ENCODE measurements around the gene AP2A1. TPM values are rescaled to one million over a fixed set of nuclear protein-coding genes. Genes with fewer than 3 reads are reported as not detected.

Gene AP2A1
- total and polyA plus RNA-seq, 2 donors (not counting 1 experiment from before 2014, with no cell fraction given), result 48.4 to 56.9 TPM

- 14% methylated on average over 1 of the region's 3 CpGs for WGBS (ENCODE audit: insufficient coverage)
- Mint-ChIP-seq H3K9me3 (ENCODE audit: insufficient read depth) (no peaks in the 10 kb centered on the region), H3K27ac (peak overlapping the region; percentile 84), H3K27me3 (no peaks in the 10 kb centered on the region), H3K4me1 (peaks cover 47% of the 10 kb centered on the region), H3K4me3 (peak overlapping the region; percentile 58)
- intact Hi-C loops (cut with micrococcal nuclease), result loop anchor here (1.0 to 2.0 kb wide), 2 partner anchors 26 kb away; no protein-coding TSS in a partner anchor
- H3K79me2 ChIP-seq (ENCODE audit: control insufficient read depth, insufficient read depth, low read length), result no peaks in the 10 kb centered on the region
- peak overlapping the region; percentile 44 for H3K9ac ChIP-seq (ENCODE audit: low read length)
- peaks cover 37 to 51% of the 10 kb centered on the region in 2 donors for H3K4me1 ChIP-seq (ENCODE audit: control insufficient read depth in 2 of 2, insufficient read depth in 2 of 2, low read length in 2 of 2)
- no peaks in the 10 kb centered on the region for H3K27me3 ChIP-seq (replicated peaks in 1 of 4; ENCODE audit: control extremely low read depth in 1 of 4, control insufficient read depth in 3 of 4, insufficient read depth in 4 of 4, low read length in 3 of 4)
- POLR2A ChIA-PET, result interaction anchor here (0.6 to 2.3 kb wide), 14 partner anchors 9 to 1198 kb away, joined by 3 to 23 read pairs (median 5); partner anchors contain the start of genes AKT1S1, FUZ, MED25 and TBC1D17
- ATAC-seq (ENCODE audit: low read depth) (peak; percentile 99), DNase-seq (peak; percentile 83)
- peaks cover 0 to 16% of the 10 kb centered on the region in 2 experiments for H3K36me3 ChIP-seq (replicated peaks in 1 of 2; ENCODE audit: control extremely low read depth in 1 of 2, control insufficient read depth in 1 of 2, extremely low read depth in 1 of 2, insufficient read depth in 2 of 2, low read length in 1 of 2)
- CTCF ChIA-PET, result interaction anchor here (0.7 to 0.9 kb wide), 4 partner anchors 21 to 747 kb away, joined by 3 read pairs; no protein-coding TSS in a partner anchor
- H3K27ac ChIP-seq (ENCODE audit: low read length in 2 of 2), result peak overlapping the region; percentile 74 to 84
- H2AFZ ChIP-seq (ENCODE audit: insufficient read depth, low read depth, low read length, poor library complexity, severe bottlenecking), result no peak overlapping the region
- TF ChIP-seq CTCF (IDR thresholded peaks at IDR 0.05) (no peak), EZH2 (IDR thresholded peaks at IDR 0.05; ENCODE audit: borderline replicate concordance, insufficient read depth, low read depth, low read length, poor library complexity, severe bottlenecking) (no peak)
- H3K4me2 ChIP-seq (replicated peaks; ENCODE audit: low read depth, low read length, poor library complexity, severe bottlenecking), result peak overlapping the region; percentile 66
- peak overlapping the region in 3 of 5 experiments; percentile 17 to 52 (median 39) for H3K4me3 ChIP-seq (ENCODE audit: control extremely low read depth in 1 of 5, extremely low read depth in 1 of 5, insufficient read depth in 1 of 5, low read depth in 2 of 5, low read length in 4 of 5)
- no peaks in the 10 kb centered on the region for H4K20me1 ChIP-seq (ENCODE audit: control insufficient read depth, insufficient read depth, low read length, poor library complexity, severe bottlenecking)
- no peaks in the 10 kb centered on the region for H3K9me3 ChIP-seq (ENCODE audit: control extremely low read depth in 1 of 3, control insufficient read depth in 2 of 3, insufficient read depth in 1 of 3, low read length in 2 of 3)
These were observed 76.5 kb downstream of the AP2A1 start for GRCh38 chr19:49843265-49843664.
